Vagina (tissue), 2 donors: ENCODE results near the gene PRRT1B.

Source experiments
- CTCF ChIP-seq, 3 experiments: fragments of 450-650 bp in 2 of 3; fragments of 200-600 bp in 1 of 3; sonication (generic) in 1 of 3; IDR thresholded peaks; one replicate each; pipeline ENCODE4 v1.5.1; 2017 to 2019; ENCODE audit warnings: antibody characterized with exemption in 3 of 3, mild to moderate bottlenecking in 2 of 3, moderate library complexity in 2 of 3
- POLR2A ChIP-seq, 2 donors: fragments of 450-650 bp; IDR thresholded peaks; one replicate each; pipeline ENCODE4 v1.6.1; 2017; ENCODE audit warnings: antibody characterized with exemption in 2 of 2, mild to moderate bottlenecking in 2 of 2, moderate library complexity in 2 of 2

- no peak for TF ChIP-seq POLR2A (IDR thresholded peaks at IDR 0.05)
- TF ChIP-seq CTCF (IDR thresholded peaks at IDR 0.05), result no peak
Observed at GRCh38 chr9:131603199-131603598, 57.9 kb downstream of the PRRT1B start.
